ENCODE data around the gene HRCT1. TPM values are rescaled to one million over a fixed set of nuclear protein-coding genes. Genes with fewer than 3 reads are reported as not detected.

The HRCT1 gene
- total and polyA plus RNA-seq, 2 of the 4 experiments (the other 2 are of a cell fraction), result 1.1 to 3.9 TPM

DNA sequence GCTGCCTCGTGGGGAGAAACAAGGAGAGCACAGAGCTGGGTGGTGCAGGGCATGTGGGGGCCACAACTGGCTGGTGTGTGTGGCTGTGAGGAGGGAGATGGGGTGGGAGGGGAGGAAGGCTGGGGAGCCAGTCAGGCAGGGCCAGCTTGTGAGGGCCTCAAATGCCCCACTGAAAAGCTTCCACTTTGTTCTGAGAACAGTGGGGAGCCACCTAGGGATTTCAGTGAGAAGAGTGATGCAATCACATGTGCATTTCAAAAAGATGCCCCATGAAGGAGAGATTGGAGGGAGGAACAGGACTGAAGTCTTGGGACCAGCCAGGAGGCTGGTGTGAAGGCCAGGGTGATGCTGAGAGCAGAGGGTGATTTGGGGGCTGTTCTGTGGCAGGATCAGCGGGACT is 37.1 kb upstream of the HRCT1 start:
- no peaks in the 10 kb centered on the region for H3K79me1 ChIP-seq (ENCODE audit: low read depth in 1 of 2, low read length in 2 of 2)
- no peak overlapping the region for H4K91ac ChIP-seq (ENCODE audit: insufficient read depth, low read depth, low read length)
- TF ChIP-seq POLR2A (IDR thresholded peaks at IDR 0.05; ENCODE audit: low read depth, low read length), result no peak
- peak; percentile 59 for TF ChIP-seq CEBPB (IDR thresholded peaks at IDR 0.05; ENCODE audit: low read depth, low read length)
- H3K36me3 ChIP-seq (ENCODE audit: control insufficient read depth, insufficient read depth, low read length), result no peaks in the 10 kb centered on the region
- H4K5ac ChIP-seq (ENCODE audit: low read depth, low read length), result no peak overlapping the region
- 0 out of 2 replicates have a peak, but pooled peaks cover 3% of the 10 kb centered on the region for H3K9me1 ChIP-seq (ENCODE audit: insufficient read depth, low read length)
- H2BK5ac ChIP-seq (ENCODE audit: low read depth, low read length, poor library complexity, severe bottlenecking), result no peak overlapping the region
- no peak overlapping the region for H2BK120ac ChIP-seq (ENCODE audit: low read depth, low read length)
- no peak for ATAC-seq (ENCODE audit: low read depth)
- no peak overlapping the region for H3K18ac ChIP-seq (ENCODE audit: low read depth, low read length)
- in situ Hi-C loops (cut with MboI; ENCODE audit: low sequenced_read_pairs) (no loop called here), intact Hi-C loops (cut with micrococcal nuclease) (no loop called here), dilution Hi-C loops (cut with HindIII; ENCODE audit: low sequenced_read_pairs, unreplicated experiment) (no loop called here)
- H3K9me3 ChIP-seq (ENCODE audit: control insufficient read depth, insufficient read depth, low read length), result no peaks in the 10 kb centered on the region
- H3K27ac ChIP-seq (ENCODE audit: insufficient read depth, low read length), result no peak overlapping the region
- no peak overlapping the region for H2AK9ac ChIP-seq (replicated peaks; ENCODE audit: low read depth, low read length, poor library complexity)
- H3K4ac ChIP-seq (ENCODE audit: low read depth, low read length), result no peak overlapping the region
- H2AK5ac ChIP-seq (ENCODE audit: low read depth, low read length), result no peak overlapping the region
- H3K9ac ChIP-seq (ENCODE audit: low read depth, low read length), result no peak overlapping the region
- no peaks in the 10 kb centered on the region for H4K20me1 ChIP-seq (ENCODE audit: insufficient read depth, low read length)
- H3K23ac ChIP-seq (ENCODE audit: low read depth, low read length), result no peak overlapping the region
- BruUV-seq (replicated peaks), result no TSS peak
- DNase-seq, result no peak
- H3K4me3 ChIP-seq (ENCODE audit: insufficient read depth, low read depth, low read length), result no peak overlapping the region
- H3K27me3 ChIP-seq (ENCODE audit: control insufficient read depth, insufficient read depth, low read length), result peaks cover 9% of the 10 kb centered on the region
- no peak overlapping the region for H3K14ac ChIP-seq (replicated peaks; ENCODE audit: low read depth, low read length)
- H3K56ac ChIP-seq (ENCODE audit: extremely low read depth, insufficient read depth, low read length), result no peak overlapping the region
- H2AFZ ChIP-seq (replicated peaks; ENCODE audit: low read length, poor library complexity), result no peak overlapping the region
- POLR2A ChIA-PET (ENCODE audit: unreplicated experiment), result no interaction called here
- H3K4me1 ChIP-seq (ENCODE audit: control insufficient read depth, insufficient read depth, low read length), result no peaks in the 10 kb centered on the region
- H2BK15ac ChIP-seq (ENCODE audit: low read depth, low read length), result no peak overlapping the region
- CTCF ChIA-PET, result no interaction called here
- H4K8ac ChIP-seq (ENCODE audit: low read depth in 2 of 2, low read length in 2 of 2), result no peak overlapping the region
- H3K4me2 ChIP-seq (ENCODE audit: low read depth, low read length), result no peak overlapping the region
- WGBS, 2 experiments (ENCODE audit: extremely low coverage in 2 of 2, insufficient read length in 1 of 2), result 52% methylated on average over 2 of the region's 2 CpGs; no CpG with 5 or more reads in 1 of the 2 experiments
- no peak overlapping the region for H2BK20ac ChIP-seq (ENCODE audit: low read depth, low read length)

Measured in IMR-90 (cell line).